ENCODE measurements around the gene SACS.
"Not testable (repeated sequence)": the region's sequence is repeated elsewhere in the genome, so short reads cannot be mapped to it uniquely, and the experiment has no call there.

The SACS gene

GRCh38 chr13:23414682-23415081, 18.8 kb downstream of the SACS start:
- no peak overlapping the region for H3K27ac Mint-ChIP-seq
- ATAC-seq (replicated peaks) (no peak), DNase-seq (no peak)
- no peak overlapping the region for H3K4me3 Mint-ChIP-seq
- no peaks in the 10 kb centered on the region for H3K9me3 Mint-ChIP-seq
- no peaks in the 10 kb centered on the region for H3K4me1 Mint-ChIP-seq (ENCODE audit: low read depth in 2 of 2)
- H3K36me3 Mint-ChIP-seq (ENCODE audit: insufficient read depth) = no peaks in the 10 kb centered on the region
- H3K27me3 Mint-ChIP-seq = peaks cover 10 to 28% of the 10 kb centered on the region in 2 donors

GRCh38 chr13:23411706-23412105, 21.8 kb downstream of the SACS start:
- Mint-ChIP-seq H3K9me3 (no peaks in the 10 kb centered on the region), H3K27ac (no peak overlapping the region), H3K4me1 (ENCODE audit: low read depth in 2 of 2) (no peaks in the 10 kb centered on the region), H3K27me3 (peaks cover 10 to 28% of the 10 kb centered on the region in 2 donors), H3K4me3 (no peak overlapping the region), H3K36me3 (ENCODE audit: insufficient read depth) (no peaks in the 10 kb centered on the region)
- ATAC-seq (replicated peaks) (no peak), DNase-seq (no peak)

GRCh38 chr13:23411220-23411619, 22.3 kb downstream of the SACS start:
- H3K4me1 Mint-ChIP-seq (ENCODE audit: low read depth in 2 of 2) = no peaks in the 10 kb centered on the region
- DNase-seq (no peak), ATAC-seq (replicated peaks) (no peak)
- H3K27ac Mint-ChIP-seq = no peak overlapping the region
- no peaks in the 10 kb centered on the region for H3K36me3 Mint-ChIP-seq (ENCODE audit: insufficient read depth)
- H3K27me3 Mint-ChIP-seq = peaks cover 10 to 28% of the 10 kb centered on the region in 2 donors
- no peak overlapping the region for H3K4me3 Mint-ChIP-seq
- H3K9me3 Mint-ChIP-seq = no peaks in the 10 kb centered on the region

GRCh38 chr13:23408026-23408425, 25.5 kb downstream of the SACS start:
- H3K9me3 Mint-ChIP-seq = no peaks in the 10 kb centered on the region
- no peak overlapping the region for H3K27ac Mint-ChIP-seq

GRCh38 chr13:23401156-23401555, 32.3 kb downstream of the SACS start:
- H3K27me3 Mint-ChIP-seq = peaks cover 34 to 47% of the 10 kb centered on the region in 2 donors

More at GRCh38 chr13:23408026-23408425, 25.5 kb downstream of the SACS start:
- ATAC-seq (replicated peaks) (no peak), DNase-seq (no peak)
- no peaks in the 10 kb centered on the region for H3K4me1 Mint-ChIP-seq (ENCODE audit: low read depth in 2 of 2)
- H3K36me3 Mint-ChIP-seq (ENCODE audit: insufficient read depth) = no peaks in the 10 kb centered on the region
- H3K4me3 Mint-ChIP-seq = no peak overlapping the region
- peaks cover 27 to 41% of the 10 kb centered on the region in 2 donors for H3K27me3 Mint-ChIP-seq

GRCh38 chr13:23399347-23399746, 34.2 kb downstream of the SACS start:
- no peak overlapping the region for H3K4me3 Mint-ChIP-seq
- no peaks in the 10 kb centered on the region for H3K4me1 Mint-ChIP-seq (ENCODE audit: low read depth in 2 of 2)
- ATAC-seq (replicated peaks) (no peak), DNase-seq (no peak)
- H3K9me3 Mint-ChIP-seq = no peaks in the 10 kb centered on the region
- peaks cover 30 to 46% of the 10 kb centered on the region in 2 donors for H3K27me3 Mint-ChIP-seq
- no peaks in the 10 kb centered on the region for H3K36me3 Mint-ChIP-seq (ENCODE audit: insufficient read depth)
- H3K27ac Mint-ChIP-seq = no peak overlapping the region

More at GRCh38 chr13:23401156-23401555, 32.3 kb downstream of the SACS start:
- H3K4me1 Mint-ChIP-seq (ENCODE audit: low read depth in 2 of 2); H3K4me3 Mint-ChIP-seq; H3K9me3 Mint-ChIP-seq; H3K36me3 Mint-ChIP-seq (ENCODE audit: insufficient read depth); ATAC-seq (replicated peaks); H3K27ac Mint-ChIP-seq; DNase-seq: not testable (repeated sequence)

- Mint-ChIP-seq H3K27ac (no peak overlapping the region), H3K36me3 (ENCODE audit: insufficient read depth) (no peaks in the 10 kb centered on the region), H3K4me1 (ENCODE audit: low read depth in 2 of 2) (no peaks in the 10 kb centered on the region), H3K27me3 (peaks cover 13 to 50% of the 10 kb centered on the region in 2 donors), H3K4me3 (no peak overlapping the region), H3K9me3 (no peaks in the 10 kb centered on the region)
- no peak for DNase-seq
- no peak for ATAC-seq (replicated peaks)
These were observed 38.7 kb downstream of the SACS start for GRCh38 chr13:23394821-23395220.

GRCh38 chr13:23392925-23393645, 40.4 kb downstream of the SACS start:
- H3K9me3 Mint-ChIP-seq = no peaks in the 10 kb centered on the region
- H3K27me3 Mint-ChIP-seq = peaks cover 5 to 40% of the 10 kb centered on the region in 2 donors
- H3K36me3 Mint-ChIP-seq (ENCODE audit: insufficient read depth) = no peaks in the 10 kb centered on the region
- DNase-seq = no peak
- no peak for ATAC-seq (replicated peaks)
- H3K27ac Mint-ChIP-seq = no peak overlapping the region
- no peaks in the 10 kb centered on the region for H3K4me1 Mint-ChIP-seq (ENCODE audit: low read depth in 2 of 2)
- no peak overlapping the region for H3K4me3 Mint-ChIP-seq

- H3K9me3 Mint-ChIP-seq = no peaks in the 10 kb centered on the region
- H3K36me3 Mint-ChIP-seq (ENCODE audit: insufficient read depth) = no peaks in the 10 kb centered on the region
- peaks cover 11 to 48% of the 10 kb centered on the region in 2 donors for H3K27me3 Mint-ChIP-seq
- ATAC-seq (replicated peaks) = no peak
- no peaks in the 10 kb centered on the region for H3K4me1 Mint-ChIP-seq (ENCODE audit: low read depth in 2 of 2)
- no peak for DNase-seq
- no peak overlapping the region for H3K4me3 Mint-ChIP-seq
- H3K27ac Mint-ChIP-seq = no peak overlapping the region
These were observed 41.2 kb downstream of the SACS start for GRCh38 chr13:23392313-23392712.

- peaks cover 11 to 51% of the 10 kb centered on the region in 2 donors for H3K27me3 Mint-ChIP-seq
- H3K27ac Mint-ChIP-seq = no peak overlapping the region
- ATAC-seq (replicated peaks) = no peak
- H3K4me1 Mint-ChIP-seq (ENCODE audit: low read depth in 2 of 2) = no peaks in the 10 kb centered on the region
- H3K9me3 Mint-ChIP-seq = no peaks in the 10 kb centered on the region
- no peak overlapping the region for H3K4me3 Mint-ChIP-seq
- H3K36me3 Mint-ChIP-seq (ENCODE audit: insufficient read depth) = no peaks in the 10 kb centered on the region
- DNase-seq = no peak
These were observed 41.8 kb downstream of the SACS start for GRCh38 chr13:23391752-23392151.

- H3K4me1 Mint-ChIP-seq (ENCODE audit: low read depth in 2 of 2) = no peaks in the 10 kb centered on the region
- H3K36me3 Mint-ChIP-seq (ENCODE audit: insufficient read depth) = no peaks in the 10 kb centered on the region
- DNase-seq (no peak), ATAC-seq (replicated peaks) (no peak)
- H3K27me3 Mint-ChIP-seq = peaks cover 13 to 46% of the 10 kb centered on the region in 2 donors
- H3K27ac Mint-ChIP-seq = no peak overlapping the region
- no peaks in the 10 kb centered on the region for H3K9me3 Mint-ChIP-seq
- H3K4me3 Mint-ChIP-seq = no peak overlapping the region
These were observed 47.0 kb downstream of the SACS start for GRCh38 chr13:23386533-23386932.

GRCh38 chr13:23385931-23386330, 47.6 kb downstream of the SACS start:
- no peak overlapping the region for H3K27ac Mint-ChIP-seq
- no peak for ATAC-seq (replicated peaks)
- no peak overlapping the region for H3K4me3 Mint-ChIP-seq
- H3K27me3 Mint-ChIP-seq = peaks cover 12 to 40% of the 10 kb centered on the region in 2 donors
- H3K36me3 Mint-ChIP-seq (ENCODE audit: insufficient read depth) = no peaks in the 10 kb centered on the region
- H3K9me3 Mint-ChIP-seq = no peaks in the 10 kb centered on the region
- H3K4me1 Mint-ChIP-seq (ENCODE audit: low read depth in 2 of 2) = no peaks in the 10 kb centered on the region
- DNase-seq = no peak

- H3K27me3 Mint-ChIP-seq = peaks cover 12 to 37% of the 10 kb centered on the region in 2 donors
- peak; percentile 77 for ATAC-seq (replicated peaks)
- no peaks in the 10 kb centered on the region for H3K36me3 Mint-ChIP-seq (ENCODE audit: insufficient read depth)
- no peak overlapping the region for H3K4me3 Mint-ChIP-seq
- peaks cover 4% of the 10 kb centered on the region in 2 donors for H3K4me1 Mint-ChIP-seq (ENCODE audit: low read depth in 2 of 2)
- no peak overlapping the region for H3K27ac Mint-ChIP-seq
- no peaks in the 10 kb centered on the region for H3K9me3 Mint-ChIP-seq
- no peak for DNase-seq
These were observed 49.4 kb downstream of the SACS start for GRCh38 chr13:23384111-23384510.

- H3K9me3 Mint-ChIP-seq = no peaks in the 10 kb centered on the region
- DNase-seq = no peak
- peaks cover 12 to 37% of the 10 kb centered on the region in 2 donors for H3K27me3 Mint-ChIP-seq
- no peak overlapping the region for H3K4me3 Mint-ChIP-seq
- H3K27ac Mint-ChIP-seq = no peak overlapping the region
- ATAC-seq (replicated peaks) = no peak
- peaks cover 11 to 12% of the 10 kb centered on the region in 2 donors for H3K4me1 Mint-ChIP-seq (ENCODE audit: low read depth in 2 of 2)
- H3K36me3 Mint-ChIP-seq (ENCODE audit: insufficient read depth) = no peaks in the 10 kb centered on the region
These were observed 50.4 kb downstream of the SACS start for GRCh38 chr13:23383151-23383550.

Data from effector memory CD8-positive, alpha-beta T cell (primary cell).